Stimulated activated CD4-positive, alpha-beta T cell treated with anti-CD3 and anti-CD28 coated beads, TNF-alpha, amount 100 ng/mL, for 24 hours (primary cell): ENCODE results near the gene MAP6.
A peak's percentile ranks its signal among the peaks of the same experiment; 100 is the strongest.
"Not testable (repeated sequence)": the region's sequence is repeated elsewhere in the genome, so short reads cannot be mapped to it uniquely, and the experiment has no call there.

ENCODE experiments used
- DNase-seq, 3 experiments: peaks; one replicate each; pipeline ENCODE4 v3.0.0-alpha.2; 2020; ENCODE audit warnings: low read depth in 3 of 3

MAP6 gene

DNA sequence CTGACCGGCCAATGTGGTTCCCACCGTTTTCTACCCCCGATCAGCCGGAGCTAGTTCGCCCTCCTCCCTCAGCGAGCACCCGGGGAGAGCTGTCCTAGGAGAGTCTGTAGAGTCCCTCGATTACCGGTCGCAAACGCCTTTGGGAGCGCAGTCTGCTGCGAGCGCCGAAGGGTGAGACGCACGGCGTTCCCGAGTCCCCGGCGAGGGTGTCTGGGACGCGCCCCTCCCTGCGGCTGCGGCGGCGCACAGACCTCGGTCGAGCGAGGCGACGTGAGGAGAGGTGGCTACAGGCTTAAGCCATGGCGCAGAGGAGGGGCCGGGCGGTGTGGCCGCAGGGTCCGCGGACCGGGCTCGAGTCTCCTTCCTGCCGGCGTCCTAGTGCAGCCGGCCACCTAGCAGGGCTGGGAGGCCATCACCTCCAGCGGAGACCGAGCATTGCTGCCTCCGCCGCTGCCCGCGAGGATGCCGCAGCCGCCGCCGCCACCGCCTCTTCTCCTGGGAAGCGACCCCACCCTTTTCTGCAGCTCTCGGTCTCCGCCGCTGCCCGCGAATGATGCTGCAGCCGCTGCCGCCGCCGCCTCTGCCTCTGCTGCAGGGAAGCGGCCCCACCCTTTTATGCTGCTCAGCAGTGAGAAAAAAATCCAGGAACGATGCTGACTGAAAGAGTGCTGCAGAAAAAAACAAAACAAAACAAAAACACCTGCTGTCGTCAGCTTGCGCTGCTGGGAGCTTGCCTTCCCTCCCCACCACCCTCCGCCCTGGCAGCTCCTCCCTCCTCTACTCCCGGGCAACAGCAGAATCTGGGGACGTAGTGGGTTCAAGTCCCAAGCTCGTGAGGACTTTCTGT lies at the start of gene MAP6:
Gene MAP6 (minus strand): TSS at position 588 of the 847 bp plus-strand sequence. CDS start 669 bp downstream, outside the sequence.
- peak in 1 of 3 experiments; percentile 31 for DNase-seq

DNA sequence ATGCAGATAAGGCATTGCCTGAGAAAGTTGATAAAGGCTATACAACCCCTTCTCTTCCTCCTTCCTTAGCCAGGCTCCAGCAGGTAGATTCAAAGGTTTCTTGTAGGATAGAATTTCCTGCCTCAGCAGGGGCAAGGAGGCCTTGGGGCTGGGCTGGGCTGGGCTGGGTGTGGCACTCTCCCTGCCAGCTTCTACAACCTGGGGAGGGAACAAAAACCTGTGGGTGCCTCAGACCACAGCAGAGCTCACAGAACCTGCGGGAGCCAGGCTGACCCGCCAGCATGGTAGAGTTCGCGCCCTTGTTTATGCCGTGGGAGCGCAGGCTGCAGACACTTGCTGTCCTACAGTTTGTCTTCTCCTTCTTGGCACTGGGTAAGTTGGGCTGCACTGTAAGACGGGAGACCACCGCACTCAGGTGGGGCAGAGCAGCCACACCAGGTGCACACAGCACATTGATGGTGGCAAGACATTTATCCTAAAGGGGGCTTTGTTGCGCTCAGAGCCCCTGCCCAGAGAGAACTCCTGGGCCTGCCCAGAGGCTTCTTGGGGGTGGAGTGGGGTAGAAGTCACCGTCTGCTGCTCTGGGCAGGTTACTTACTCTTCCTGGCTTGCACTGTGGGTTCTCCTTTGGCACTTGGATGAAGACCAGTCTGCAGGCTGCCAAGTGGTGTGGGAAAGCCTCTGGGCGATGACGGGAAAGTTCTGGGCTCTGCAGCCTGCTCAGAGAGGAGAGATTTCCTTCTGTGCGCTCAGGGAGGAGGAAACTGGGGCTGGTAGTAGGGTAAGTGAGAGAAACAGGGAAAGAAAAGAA lies 49.0 kb upstream of the MAP6 start, which contains the start of gene MOGAT2:
Gene MOGAT2 (plus strand): TSS at position 231 of the 811 bp plus-strand sequence. CDS start 51 bp downstream, at position 282.
- DNase-seq: no peak

DNA sequence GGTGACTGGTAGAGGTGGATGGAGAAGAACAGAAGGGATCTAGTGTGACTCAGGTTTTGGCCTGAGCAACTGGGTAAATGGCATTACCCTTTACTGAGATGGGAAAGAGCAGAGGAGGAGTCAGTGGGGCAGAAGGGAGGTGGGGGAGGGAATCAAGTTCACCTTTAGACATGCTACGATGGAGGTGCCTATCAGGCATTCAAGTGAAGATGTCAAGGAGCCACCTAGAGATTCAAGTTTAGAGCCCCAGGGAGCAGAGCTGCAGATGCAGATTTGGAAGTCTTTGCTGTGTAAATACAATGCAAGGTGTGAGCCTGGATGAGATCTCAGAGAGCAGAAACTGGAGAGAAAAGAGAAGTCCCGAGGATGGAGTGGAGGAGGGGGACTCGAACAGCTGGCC lies 47.8 kb upstream of the MAP6 start:
- no peak for DNase-seq

DNA sequence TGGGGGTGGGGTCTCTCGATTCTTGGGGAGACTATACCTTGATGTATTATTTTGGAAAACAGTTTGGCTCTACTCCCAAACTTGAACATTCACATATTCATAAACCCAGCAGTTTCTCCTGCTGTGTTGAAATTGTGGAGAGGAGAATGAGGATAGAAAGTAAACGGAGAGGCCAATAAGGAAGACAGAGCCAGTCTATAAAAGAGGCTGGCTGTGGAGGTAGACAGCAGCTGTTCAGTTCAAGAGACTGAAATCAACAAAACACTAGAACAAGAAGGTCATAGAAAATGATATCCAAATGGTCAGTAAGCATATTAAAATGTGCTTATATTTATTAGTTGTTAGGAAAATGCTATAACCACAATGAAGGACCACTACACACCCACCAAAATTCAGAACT lies 46.9 kb upstream of the MAP6 start:
- no peak for DNase-seq

DNA sequence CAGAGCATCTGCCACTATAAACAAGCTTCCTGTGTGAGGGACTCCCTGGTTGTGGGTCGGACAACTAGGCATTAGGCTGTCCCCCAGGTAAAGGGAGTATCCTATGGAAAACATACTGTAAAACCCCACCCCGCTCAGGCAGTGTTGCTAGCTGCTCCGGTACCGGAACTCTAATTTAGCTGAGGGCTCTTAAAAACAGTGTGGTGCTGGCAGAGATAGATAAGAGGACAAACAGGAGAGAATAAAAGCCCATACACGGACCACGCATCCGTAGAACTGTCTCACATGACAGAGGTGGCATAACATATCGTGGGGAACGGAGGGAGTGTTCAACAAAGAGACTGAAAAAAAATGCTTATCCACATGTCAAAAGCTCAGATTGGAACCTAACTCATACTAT lies 45.4 kb upstream of the MAP6 start:
- no peak for DNase-seq

DNA sequence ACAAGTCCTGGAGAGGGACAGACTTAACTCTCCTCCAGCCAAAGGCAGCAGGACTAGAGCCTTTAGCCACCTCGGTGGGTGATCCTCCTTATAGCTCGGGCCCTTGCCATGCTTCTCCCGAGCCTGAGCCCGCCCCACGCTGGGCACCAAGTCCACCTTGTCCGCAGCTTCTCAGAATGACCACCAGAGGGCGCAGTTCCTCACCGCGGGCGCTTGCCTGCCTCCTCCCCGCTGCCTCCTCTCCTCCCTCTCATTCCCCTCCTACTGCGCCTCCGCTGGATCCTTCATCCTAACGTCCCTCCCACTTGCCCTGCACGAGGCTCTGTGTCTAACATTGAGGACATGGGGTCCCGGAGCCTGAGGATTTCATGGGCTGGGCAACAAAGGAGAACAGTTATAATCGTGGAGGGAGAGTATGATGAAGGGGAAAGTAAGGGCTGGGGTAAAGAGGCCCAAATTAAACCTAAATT lies 37.5 kb upstream of the MAP6 start:
- peak; percentile 37 to 55 (median 42) for DNase-seq

DNA sequence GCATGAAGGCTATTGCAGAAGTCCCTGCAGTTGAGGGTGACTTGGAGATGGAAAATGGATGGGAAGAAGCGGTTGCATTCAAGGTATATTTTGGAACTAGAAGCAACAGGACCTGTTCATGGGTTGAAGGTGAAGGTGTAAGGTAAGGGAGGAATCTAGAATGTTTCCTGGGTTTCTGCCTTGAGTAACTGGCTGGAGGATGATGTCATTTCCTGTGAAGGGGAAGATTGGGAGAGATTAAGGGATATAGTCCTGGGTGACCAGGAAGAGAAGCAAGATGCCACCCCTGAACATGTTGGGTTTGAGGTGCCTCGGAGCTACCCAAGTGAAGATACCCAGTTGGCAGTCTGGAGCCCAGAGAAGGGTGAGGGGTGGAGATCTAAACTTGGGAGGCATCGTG lies 36.7 kb upstream of the MAP6 start:
- no peak for DNase-seq

DNA sequence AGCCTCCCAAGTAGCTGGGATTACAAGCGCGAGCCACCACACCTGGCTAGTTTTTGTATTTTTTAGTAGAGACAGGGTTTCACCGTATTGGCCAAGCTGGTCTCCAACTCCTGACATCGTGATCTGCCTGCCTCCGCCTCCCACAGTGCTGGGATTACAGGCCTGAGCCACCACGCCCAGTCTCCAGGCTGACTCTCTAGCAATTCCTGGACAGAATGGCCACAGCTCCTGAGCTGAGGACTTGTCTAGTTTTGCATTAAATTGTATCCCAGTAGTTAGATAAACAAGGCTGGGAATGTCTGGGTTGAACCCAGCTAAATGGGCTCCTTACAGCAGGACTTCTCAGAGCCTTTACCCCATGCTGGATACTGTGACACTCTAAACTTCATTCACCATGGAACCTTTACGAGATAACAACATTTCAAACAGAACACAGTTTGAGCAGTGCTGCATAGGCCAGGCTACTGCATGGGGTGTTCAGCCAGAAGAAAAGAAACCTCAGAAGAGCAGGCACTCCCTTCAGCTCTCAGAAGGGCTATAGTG lies 34.9 kb upstream of the MAP6 start:
- no peak for DNase-seq

DNA sequence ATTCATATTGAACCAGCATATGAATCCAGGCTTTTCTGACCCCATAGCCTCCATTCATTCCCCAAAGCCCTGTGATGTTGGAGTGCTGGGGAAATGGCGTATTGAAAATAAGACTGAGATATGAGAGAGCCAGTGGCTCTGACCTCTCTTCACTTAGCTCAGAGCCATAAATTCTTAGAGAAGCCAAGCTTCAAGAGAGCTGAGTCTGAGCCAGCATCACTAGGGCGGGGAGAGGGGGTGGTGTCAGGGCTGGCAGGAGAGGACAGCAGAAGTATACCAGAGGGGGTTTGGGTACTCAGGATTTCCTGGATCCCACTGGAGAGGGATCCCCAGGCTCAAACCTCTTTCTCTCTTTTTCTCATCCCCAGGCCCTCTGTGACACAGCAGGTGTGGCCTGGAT lies 32.1 kb upstream of the MAP6 start:
- no peak for DNase-seq

DNA sequence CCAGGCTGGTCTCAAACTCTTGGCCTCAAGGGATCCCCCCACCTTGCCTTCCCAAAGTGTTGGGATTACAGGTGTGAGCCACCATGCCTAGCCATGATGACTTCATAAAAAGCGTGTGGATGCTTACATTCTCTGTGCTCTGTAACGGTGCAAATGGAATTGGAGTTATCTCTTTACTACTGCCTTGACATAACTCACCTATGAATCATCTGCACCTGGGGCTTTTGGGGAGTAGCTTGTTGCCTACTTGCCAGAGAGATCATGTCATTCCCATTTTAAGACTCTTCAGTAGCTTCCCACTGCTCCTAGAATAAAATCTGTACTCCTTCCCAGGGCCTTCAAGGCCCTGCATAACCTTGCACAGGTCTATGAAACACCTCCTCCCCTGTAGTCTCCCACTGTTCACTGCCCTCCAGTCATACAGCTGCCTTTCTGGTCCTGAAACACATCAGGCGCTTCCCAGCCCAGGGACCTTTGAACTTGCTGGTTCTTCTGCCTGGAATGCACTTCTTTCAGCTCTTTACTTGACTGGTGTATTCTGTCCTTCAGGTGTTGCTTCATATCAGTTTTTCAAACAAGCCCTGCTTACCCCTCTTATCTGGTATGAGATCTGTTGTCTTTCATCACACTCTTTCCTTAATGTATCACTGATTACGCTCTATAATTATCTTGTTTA lies 29.2 kb upstream of the MAP6 start:
- DNase-seq: no peak

DNA sequence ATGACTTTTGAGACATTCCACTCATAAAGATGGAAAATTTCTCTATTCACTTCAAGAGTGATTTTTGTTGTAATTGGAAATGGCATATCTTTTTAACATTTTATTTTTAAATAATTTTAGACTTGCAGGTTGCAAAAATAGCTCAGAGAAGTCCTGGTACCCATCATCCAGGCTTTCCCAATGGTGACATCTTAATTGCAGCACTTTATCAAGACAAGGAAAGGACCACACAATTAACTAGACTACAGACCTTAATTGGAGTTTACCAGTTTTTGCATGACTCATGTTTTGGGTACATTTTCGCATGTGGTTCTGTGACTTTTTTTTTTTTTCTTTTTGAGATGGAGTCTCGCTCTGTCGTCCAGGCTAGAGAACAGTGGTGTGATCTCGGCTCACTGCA lies 23.0 kb upstream of the MAP6 start:
- DNase-seq: no peak

DNA sequence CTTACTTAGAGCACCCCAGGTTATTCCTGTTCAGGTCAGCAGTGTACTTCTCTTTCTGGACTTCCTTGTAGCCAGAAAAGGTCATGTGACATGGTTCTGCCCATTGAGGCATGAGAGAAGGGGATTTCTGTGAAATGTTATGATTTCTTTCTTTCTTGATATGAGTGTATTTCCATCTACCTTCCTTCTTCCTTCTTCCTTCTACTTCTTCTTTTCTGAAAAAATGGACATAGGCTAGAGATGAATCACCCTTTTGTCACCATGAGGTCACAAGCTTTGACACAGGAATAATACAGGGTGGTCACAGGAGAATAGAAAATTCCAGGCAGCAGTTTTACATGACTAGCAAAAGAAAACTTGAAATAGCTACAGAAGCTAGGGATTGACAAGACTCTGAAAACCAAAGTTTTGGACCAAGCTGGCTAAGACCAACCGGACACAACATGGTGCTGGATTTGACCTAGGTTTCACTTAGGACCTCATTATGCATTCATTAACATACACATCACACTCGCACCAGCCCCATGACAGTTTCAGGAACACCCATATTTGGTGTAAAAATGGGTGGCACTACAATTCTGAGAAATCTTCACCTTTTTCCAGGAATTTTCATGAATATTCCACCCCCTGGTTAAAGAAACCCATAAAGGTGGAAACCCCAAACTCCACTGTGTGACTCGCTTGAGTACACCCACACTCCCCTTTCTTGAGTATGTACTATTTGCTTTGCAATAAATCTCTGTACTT lies 21.2 kb upstream of the MAP6 start:
- DNase-seq: no peak

DNA sequence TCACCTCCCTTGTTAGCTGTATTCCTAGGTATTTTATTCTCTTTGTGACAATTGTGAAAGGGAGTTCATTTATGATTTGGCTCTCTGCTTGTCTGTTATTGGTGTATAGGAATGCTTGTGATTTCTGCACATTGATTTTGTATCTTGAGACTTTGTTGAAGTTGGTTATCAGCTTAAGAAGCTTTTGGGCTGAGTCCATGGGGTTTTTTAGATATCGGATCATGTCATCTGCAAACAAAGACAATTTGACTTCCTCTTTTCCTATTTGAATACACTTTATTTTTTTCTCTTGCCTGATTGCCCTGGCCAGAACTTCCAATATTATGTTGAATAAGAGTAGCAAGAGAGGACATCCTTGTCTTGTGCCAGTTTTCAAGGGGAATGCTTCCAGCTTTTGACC lies 15.0 kb upstream of the MAP6 start:
- not testable (repeated sequence) for DNase-seq

DNA sequence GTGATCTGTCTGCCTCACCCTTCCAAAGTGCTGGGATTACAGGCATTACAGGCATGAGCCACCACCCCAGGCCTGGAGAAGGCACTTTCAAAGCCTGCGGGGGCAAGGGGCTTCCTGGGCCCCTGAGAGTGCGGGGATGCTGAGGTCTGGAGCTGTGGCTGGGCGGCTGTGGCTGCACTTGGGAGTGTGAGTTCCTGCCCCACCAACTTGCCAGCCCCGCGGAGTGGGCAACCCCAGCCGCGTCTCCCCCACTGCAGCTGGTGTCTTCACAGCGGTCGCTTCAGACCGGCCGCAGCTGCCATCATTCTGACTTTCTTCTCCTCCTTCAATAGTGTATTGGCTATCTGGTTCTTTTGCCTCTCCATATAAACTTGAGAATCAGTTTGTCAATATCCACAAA lies 10.7 kb upstream of the MAP6 start:
- no peak for DNase-seq

DNA sequence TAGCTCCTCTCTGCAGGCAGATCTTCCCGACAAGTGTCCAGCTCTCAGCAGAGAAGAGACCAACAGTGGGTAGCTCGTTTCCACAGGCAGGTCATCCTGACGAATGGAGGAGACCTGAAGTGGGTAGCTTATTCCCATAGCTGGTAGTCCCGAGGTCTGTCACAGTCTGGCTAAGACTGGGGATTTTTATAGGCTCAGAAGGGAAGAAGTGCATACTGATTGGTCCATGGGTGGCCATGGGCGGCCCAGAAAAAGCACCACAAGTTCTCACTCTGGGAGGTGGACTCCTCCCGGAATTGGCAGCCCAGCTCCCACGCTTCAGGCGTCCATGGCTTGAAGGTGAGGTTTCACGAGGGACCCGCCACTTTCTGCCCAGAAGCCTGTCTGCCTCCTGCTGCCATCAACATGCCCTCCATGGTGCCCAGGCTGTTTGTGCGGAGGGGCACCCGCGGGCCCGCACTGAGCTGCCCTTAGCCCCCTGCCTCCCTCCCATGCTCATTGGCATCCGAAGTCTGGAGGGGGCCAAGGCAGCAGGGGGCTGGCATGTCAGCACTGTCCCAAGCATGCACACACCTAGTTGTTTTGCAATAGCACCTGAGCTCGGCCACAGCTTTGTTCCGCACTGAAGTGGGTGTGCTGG lies 9.9 kb upstream of the MAP6 start:
- no peak for DNase-seq

DNA sequence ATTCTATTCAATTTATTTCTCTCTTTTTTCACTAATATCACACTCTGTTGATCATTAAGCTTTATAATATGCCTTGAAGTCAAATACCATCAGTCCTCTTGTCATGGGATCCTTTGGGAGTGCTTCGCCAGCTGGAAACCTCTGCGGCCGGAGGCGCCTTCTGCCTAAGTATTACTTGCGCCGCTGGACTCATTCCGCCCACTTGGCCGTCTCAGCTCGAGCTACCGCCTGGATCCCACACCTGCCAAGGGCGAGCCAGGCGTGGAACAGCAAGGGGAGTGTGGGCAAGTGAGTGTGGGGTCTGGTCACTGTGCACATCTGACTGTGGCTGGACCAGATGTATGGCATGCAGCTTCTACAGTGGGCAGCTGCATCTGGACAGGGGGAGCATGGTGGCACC lies 9.1 kb upstream of the MAP6 start:
- no peak for DNase-seq

DNA sequence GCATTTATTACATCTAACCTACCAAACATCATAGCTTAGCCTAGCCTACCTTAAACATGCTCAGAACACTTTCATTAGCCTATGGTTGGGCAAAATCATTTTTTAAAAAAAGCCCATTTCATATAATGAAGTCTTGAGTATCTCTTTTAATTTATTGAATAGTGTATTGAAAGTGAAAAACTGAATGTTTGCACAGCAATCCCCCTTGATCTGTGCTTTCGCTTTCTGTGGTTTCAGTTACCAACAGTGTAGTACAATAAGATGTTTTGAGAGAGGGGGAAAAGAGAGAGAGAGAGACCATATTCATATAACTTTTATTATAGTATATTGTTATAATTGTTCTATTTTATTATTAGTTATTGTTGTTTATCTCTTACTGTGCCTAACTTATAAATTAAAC lies 8.4 kb upstream of the MAP6 start:
- DNase-seq: no peak

DNA sequence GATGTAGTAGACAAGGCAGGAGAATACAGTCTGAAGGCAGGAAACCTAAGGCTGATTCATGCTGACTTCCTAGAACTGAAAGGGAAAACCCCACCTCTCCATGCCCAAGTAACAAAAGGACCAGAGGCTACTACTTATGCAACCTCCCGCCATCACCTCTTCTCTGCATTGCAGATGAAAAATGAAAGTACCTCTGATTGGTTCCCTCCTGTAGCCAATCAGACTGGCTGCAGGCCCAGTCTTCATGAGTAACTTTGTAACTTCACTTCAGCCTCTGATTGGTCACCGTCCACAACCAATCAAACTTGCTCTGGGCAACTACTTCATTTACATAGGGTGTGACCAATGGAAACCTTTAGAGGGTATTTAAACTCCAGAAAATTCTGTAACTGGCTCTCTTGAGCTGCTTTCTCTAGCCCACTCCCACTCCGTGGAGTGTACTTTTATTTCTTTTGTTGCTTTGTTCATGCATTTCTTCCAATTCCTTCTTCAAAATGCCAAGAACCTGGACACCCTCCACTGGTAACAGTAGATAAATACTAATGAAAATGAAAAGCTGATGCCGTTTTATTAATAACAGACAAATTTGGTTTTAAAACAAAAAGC lies 5.2 kb upstream of the MAP6 start:
- peak in 1 of 3 experiments; percentile 21 for DNase-seq

DNA sequence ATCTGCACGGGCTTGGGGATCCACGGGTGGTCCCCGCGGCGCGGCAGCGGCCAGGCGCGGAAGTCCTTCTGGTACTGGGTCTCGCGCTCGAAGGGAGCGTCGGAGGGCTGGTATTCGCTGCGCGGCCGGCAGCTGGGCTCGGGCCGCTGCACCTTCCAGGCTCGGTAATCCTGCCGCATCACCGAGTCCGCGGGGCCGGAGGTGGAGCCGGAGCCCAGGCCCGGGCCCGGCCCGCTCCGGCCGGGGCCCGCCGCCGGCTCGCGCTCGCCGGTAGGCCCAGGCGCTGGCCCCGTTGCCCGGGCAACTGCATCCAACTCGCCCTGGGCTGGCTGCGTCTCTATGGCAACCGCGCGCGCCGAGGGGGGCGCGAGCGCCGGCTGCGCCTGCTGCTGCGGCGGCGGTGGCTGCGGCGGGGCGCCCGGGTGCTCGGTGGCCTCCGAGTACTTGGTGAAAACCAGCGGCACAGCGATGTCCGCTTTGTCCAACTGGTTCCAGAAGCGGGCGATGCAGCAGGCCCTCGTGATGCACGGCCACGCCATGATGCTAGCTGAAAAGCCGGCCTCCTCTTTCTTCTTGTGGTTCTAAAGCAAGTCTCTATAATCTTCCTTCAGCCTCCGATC lies 897 bp downstream of the MAP6 start:
- DNase-seq: peak in 1 of 3 experiments; percentile 20
